VCaP (cell line): Measurements from ENCODE around the gene CLCN6.

Experiments
- H3K27ac ChIP-seq: fragments of 450-650 bp; 2 replicates; pipeline ENCODE4 v1.5.1; 2017
- CTCF ChIP-seq: fragments of 450-650 bp; conservative IDR thresholded peaks from 2 replicates; pipeline ENCODE4 v1.5.1; 2017; ENCODE audit warnings: mild to moderate bottlenecking, moderate library complexity

Gene CLCN6

DNA sequence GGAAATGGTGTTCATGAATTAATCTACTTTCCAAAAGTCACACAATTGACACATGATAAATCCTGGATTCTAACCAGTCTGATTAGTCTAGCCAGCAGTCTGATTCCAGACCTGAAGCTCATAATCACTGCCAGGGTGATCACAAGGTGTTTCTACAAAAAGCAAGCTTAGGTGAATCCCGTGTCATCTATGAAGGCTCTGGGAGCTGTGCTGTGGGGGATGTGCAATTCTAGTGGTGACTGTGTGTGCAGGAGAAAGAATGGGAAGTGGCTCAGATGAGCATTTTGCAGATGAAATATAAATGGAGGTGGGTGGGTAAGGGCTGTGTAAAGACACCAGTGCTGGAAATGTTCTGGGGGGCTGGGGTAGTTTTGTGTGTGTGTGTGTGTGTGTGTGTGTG lies 54.6 kb downstream of the CLCN6 start:
- no peak for TF ChIP-seq CTCF
- no peak overlapping the region for H3K27ac ChIP-seq

GRCh38 chr1:11862890-11863289 lies 56.9 kb downstream of the CLCN6 start:
- no peak for TF ChIP-seq CTCF
- no peak overlapping the region for H3K27ac ChIP-seq

GRCh38 chr1:11868331-11868980 lies 62.5 kb downstream of the CLCN6 start:
- no peak for TF ChIP-seq CTCF
- no peak overlapping the region for H3K27ac ChIP-seq

- no peak for TF ChIP-seq CTCF
- no peak overlapping the region for H3K27ac ChIP-seq
Measured at GRCh38 chr1:11869104-11869503, 63.1 kb downstream of the CLCN6 start.

- no peak overlapping the region for H3K27ac ChIP-seq
- no peak for TF ChIP-seq CTCF
Measured at GRCh38 chr1:11869650-11870207, 63.7 kb downstream of the CLCN6 start.

- no peak overlapping the region for H3K27ac ChIP-seq
- TF ChIP-seq CTCF = no peak
Measured at GRCh38 chr1:11872545-11872944, 66.6 kb downstream of the CLCN6 start.

GRCh38 chr1:11873395-11874257 lies 67.6 kb downstream of the CLCN6 start:
- H3K27ac ChIP-seq = no peak overlapping the region
- no peak for TF ChIP-seq CTCF
